Nephron progenitor cell (in vitro differentiated cells): Measurements from ENCODE around the gene ADTRP.

Source experiments
- DNase-seq: peaks from one replicate; pipeline ENCODE4 v3.0.0; 2021
- H3K27ac Mint-ChIP-seq: 2 replicates; pipeline ENCODE4 v1.8.0; 2021; ENCODE audit warnings: mild to moderate bottlenecking, moderate library complexity, mixed read lengths
- H3K27me3 Mint-ChIP-seq: 2 replicates; pipeline ENCODE4 v1.8.0; 2021; ENCODE audit warnings: mild to moderate bottlenecking, low read depth, mixed read lengths; ENCODE audit not compliant: poor library complexity
- H3K36me3 Mint-ChIP-seq: 2 replicates; pipeline ENCODE4 v1.8.0; 2021; ENCODE audit warnings: low read depth, mixed read lengths
- H3K4me1 Mint-ChIP-seq: 2 replicates; pipeline ENCODE4 v1.8.0; 2021; ENCODE audit warnings: mixed read lengths
- H3K4me3 Mint-ChIP-seq: 2 replicates; pipeline ENCODE4 v1.8.0; 2021; ENCODE audit warnings: mild to moderate bottlenecking, moderate library complexity, mixed read lengths
- H3K9me3 Mint-ChIP-seq: 2 replicates; pipeline ENCODE4 v1.8.0; 2021; ENCODE audit warnings: mild to moderate bottlenecking, moderate library complexity, mixed read lengths
- TF ChIP-seq, protein P1 (sequence below): fragments of 200-600 bp; sonication (generic); IDR thresholded peaks from 2 replicates; pipeline ENCODE4 v1.5.0; 2021; ENCODE audit warnings: antibody characterized with exemption

The ADTRP gene

DNA sequence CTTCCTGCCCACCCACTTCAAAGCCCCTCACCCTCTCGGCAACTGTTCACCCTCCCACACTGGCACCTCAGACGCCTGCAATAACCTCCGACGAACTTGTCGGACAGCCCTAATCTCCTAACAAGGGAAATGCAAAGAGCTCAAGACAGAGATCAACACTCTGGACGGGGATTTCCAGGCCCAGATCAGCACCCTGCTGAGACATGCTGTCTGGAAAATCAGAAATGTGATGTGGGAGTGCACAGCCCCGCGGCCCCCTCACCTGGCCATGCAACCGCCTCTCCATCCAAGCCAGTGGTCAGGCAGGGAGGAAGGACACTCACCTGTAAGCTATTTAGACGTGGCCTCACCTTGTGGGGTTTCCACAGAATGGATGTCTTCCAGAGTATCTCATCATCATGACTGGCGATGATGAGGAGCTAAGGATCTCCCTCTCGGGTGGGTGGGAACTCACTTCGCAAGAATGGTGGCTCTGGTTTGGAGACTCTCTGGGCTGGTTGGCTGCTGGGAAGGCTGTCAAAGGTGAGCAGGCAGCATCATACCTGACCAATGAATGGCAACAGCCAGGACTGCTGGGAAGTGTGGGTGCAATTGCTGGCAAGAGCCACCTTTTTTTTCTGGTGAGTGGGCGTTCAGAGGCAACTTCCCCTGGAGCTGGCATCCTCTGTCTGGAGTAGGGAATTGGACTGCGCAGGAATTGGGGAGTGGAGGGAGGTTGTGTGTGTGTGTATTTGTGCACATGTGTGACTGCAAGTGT is 28.1 kb upstream of the ADTRP start:
- H3K4me1 Mint-ChIP-seq = peaks cover 55% of the 10 kb centered on the region
- H3K27me3 Mint-ChIP-seq = peaks cover 7% of the 10 kb centered on the region
- no peak overlapping the region for H3K27ac Mint-ChIP-seq
- H3K36me3 Mint-ChIP-seq = no peaks in the 10 kb centered on the region
- TF ChIP-seq, protein P1, sequence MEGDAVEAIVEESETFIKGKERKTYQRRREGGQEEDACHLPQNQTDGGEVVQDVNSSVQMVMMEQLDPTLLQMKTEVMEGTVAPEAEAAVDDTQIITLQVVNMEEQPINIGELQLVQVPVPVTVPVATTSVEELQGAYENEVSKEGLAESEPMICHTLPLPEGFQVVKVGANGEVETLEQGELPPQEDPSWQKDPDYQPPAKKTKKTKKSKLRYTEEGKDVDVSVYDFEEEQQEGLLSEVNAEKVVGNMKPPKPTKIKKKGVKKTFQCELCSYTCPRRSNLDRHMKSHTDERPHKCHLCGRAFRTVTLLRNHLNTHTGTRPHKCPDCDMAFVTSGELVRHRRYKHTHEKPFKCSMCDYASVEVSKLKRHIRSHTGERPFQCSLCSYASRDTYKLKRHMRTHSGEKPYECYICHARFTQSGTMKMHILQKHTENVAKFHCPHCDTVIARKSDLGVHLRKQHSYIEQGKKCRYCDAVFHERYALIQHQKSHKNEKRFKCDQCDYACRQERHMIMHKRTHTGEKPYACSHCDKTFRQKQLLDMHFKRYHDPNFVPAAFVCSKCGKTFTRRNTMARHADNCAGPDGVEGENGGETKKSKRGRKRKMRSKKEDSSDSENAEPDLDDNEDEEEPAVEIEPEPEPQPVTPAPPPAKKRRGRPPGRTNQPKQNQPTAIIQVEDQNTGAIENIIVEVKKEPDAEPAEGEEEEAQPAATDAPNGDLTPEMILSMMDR = no peak
- H3K9me3 Mint-ChIP-seq = no peaks in the 10 kb centered on the region
- no peak for DNase-seq
- H3K4me3 Mint-ChIP-seq = no peak overlapping the region

DNA sequence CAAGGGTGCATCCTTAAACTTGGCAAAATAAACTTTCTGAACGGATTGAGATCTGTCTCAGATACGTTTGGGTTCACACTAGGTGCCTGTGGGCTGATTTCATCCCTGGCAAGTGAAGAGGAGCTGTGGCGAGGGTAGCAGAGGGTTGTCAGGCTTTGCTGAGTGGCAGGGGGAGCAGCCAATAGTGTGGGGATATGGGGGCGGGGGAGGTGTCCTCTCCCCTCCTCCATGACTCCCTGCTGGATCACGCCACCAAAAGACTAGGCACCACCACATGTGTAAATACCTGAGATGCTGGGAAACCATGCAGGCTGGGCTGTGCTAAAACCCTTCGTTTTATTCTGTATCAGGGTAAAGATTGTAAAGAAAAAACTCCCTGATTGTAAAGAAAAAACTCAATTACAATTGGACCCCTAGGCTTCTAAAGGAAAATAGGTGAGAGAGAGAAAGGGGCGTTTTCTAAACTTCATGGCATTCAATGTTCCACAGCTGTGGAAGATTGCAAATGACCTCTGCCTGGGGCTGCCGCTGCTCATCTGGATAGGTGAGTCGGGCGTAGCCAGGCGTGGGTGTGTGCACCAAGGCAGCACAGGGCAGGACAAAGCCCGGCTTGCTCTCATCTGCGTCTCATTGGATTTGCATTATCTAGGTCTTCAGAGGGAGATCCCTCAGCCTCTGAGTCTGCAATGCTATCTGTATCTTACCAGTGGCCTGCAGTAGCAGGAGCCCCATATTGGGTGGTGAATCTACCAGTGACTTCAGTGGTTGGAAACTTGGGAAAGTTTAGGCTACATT is 26.9 kb upstream of the ADTRP start:
- no peaks in the 10 kb centered on the region for H3K9me3 Mint-ChIP-seq
- no peaks in the 10 kb centered on the region for H3K36me3 Mint-ChIP-seq
- H3K4me3 Mint-ChIP-seq = no peak overlapping the region
- H3K4me1 Mint-ChIP-seq = peaks cover 43% of the 10 kb centered on the region
- DNase-seq = no peak
- TF ChIP-seq, protein P1 = no peak
- peaks cover 4% of the 10 kb centered on the region for H3K27me3 Mint-ChIP-seq
- peak overlapping the region; percentile 43 for H3K27ac Mint-ChIP-seq

DNA sequence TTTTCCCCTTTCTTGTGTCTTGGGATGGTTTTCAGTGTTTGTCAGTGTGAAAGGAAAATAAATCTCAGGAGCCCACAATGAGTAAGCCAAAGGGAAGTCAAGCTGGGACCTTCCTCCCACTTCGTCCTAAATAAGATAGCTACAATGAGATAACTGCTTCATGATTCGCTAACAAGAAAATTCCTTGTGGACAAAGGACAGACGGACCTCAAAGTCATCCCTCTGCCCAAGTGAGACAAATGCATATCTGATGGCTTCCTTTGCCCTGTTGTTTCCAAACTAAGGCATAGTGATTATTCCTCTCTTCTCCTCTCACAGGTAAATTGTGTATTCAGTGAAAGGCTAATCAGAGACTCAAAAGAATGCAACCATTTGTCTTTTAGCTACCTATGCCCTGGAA is 26.1 kb upstream of the ADTRP start:
- Mint-ChIP-seq H3K4me3 (no peak overlapping the region), H3K27ac (no peak overlapping the region), H3K27me3 (peaks cover 4% of the 10 kb centered on the region), H3K36me3 (no peaks in the 10 kb centered on the region), H3K4me1 (peaks cover 41% of the 10 kb centered on the region), H3K9me3 (no peaks in the 10 kb centered on the region)
- DNase-seq = no peak
- TF ChIP-seq, protein P1 = no peak

DNA sequence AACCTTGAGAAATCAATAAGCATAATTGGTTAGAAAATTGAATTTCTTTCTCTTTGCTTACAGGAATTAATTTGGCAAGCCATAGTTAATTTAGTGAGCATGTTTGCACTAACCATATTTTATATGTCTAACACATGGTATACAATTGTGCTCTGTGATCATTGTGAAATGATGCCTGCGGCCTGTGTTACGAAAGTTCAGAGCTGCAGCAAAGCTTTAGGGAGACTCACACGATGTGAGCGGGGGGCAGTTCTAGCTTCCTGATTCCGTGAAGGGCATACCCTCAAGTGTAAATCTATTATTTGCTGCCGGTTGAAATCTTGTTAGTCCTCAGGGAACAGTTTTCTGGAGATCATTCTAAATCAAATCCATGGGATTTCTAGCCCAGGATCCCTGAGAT is 25.5 kb upstream of the ADTRP start:
- Mint-ChIP-seq H3K4me3 (no peak overlapping the region), H3K27me3 (peaks cover 4% of the 10 kb centered on the region), H3K27ac (no peak overlapping the region), H3K9me3 (no peaks in the 10 kb centered on the region), H3K4me1 (peaks cover 41% of the 10 kb centered on the region), H3K36me3 (no peaks in the 10 kb centered on the region)
- TF ChIP-seq, protein P1 = no peak
- DNase-seq = no peak

DNA sequence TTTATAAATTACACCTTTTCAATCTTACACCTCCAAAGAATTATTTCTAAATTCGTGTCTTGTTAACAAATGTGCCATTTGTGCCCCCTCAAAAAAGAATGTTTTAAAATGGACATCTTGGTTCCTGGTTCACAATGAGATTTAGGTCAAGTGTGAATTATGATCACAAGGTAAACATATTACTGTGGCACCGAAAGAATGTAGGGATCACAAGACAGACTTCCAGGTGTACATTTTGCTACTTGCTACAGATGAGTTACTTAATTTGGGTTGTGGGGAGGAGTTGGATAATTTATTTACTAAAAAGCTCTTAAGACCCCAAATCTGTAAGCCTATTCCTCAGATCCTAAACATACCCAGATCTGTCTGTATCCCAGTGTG is 25.0 kb upstream of the ADTRP start:
- Mint-ChIP-seq H3K27me3 (no peaks in the 10 kb centered on the region), H3K4me3 (no peak overlapping the region), H3K36me3 (no peaks in the 10 kb centered on the region), H3K27ac (no peak overlapping the region), H3K9me3 (no peaks in the 10 kb centered on the region), H3K4me1 (peaks cover 41% of the 10 kb centered on the region)
- TF ChIP-seq, protein P1 = no peak
- no peak for DNase-seq
